ENCODE results near the gene ABCB4. TPM values are rescaled to one million over a fixed set of nuclear protein-coding genes. Genes with fewer than 3 reads are reported as not detected.
"Not testable (repeated sequence)": the region's sequence is repeated elsewhere in the genome, so short reads cannot be mapped to it uniquely, and the experiment has no call there.

ABCB4 gene
- total RNA-seq, 2 experiments from 2014 or later, result 1.2 TPM; not detected in 1

- POLR2A ChIA-PET, result interaction anchor here (1.3 to 1.9 kb wide), 2 partner anchors 9 kb away, joined by 3 to 4 read pairs; no protein-coding TSS in a partner anchor
Measured at GRCh38 chr7:87471473-87471872, 4.0 kb downstream of the ABCB4 start.

GRCh38 chr7:87469204-87469603 lies 6.3 kb downstream of the ABCB4 start:
- POLR2A ChIA-PET; H2AFZ ChIP-seq (ENCODE audit: low read length); H3K9me2 ChIP-seq (ENCODE audit: insufficient read depth, low read length); H3K4me3 ChIP-seq (ENCODE audit: low read depth, low read length, poor library complexity, severe bottlenecking); H3K9me3 ChIP-seq (ENCODE audit: low read length); CTCF ChIA-PET (ENCODE audit: unreplicated experiment); H4K20me1 ChIP-seq (ENCODE audit: insufficient read depth, low read length); DNase-seq (ENCODE audit: low spot score); H3K36me3 ChIP-seq (ENCODE audit: insufficient read depth, low read length); H3K4me2 ChIP-seq (ENCODE audit: low read length); H3K79me2 ChIP-seq (ENCODE audit: insufficient read depth, low read depth, low read length); H3K27ac ChIP-seq (ENCODE audit: low read depth, low read length, poor library complexity, severe bottlenecking); H3K4me1 ChIP-seq (ENCODE audit: insufficient read depth, low read length, poor library complexity, severe bottlenecking); intact Hi-C loops (cut with micrococcal nuclease; ENCODE audit: unreplicated experiment); BruUV-seq (replicated peaks): not testable (repeated sequence)

More at GRCh38 chr7:87471473-87471872, 4.0 kb downstream of the ABCB4 start:
- TF ChIP-seq EZH2phosphoT487 (IDR thresholded peaks at IDR 0.05; ENCODE audit: borderline replicate concordance, low read depth, low read length) (no peak), CTCF (conservative IDR thresholded peaks at IDR 0.05; ENCODE audit: low read length) (no peak)
- intact Hi-C loops (cut with micrococcal nuclease; ENCODE audit: unreplicated experiment), result loop anchor here (5.0 to 10.0 kb wide), 2 partner anchors 319 to 743 kb away; partner anchors contain the start of gene DMTF1
- H3K4me3 ChIP-seq (ENCODE audit: low read depth, low read length, poor library complexity, severe bottlenecking), result no peak overlapping the region
- H3K27ac ChIP-seq (ENCODE audit: low read depth, low read length, poor library complexity, severe bottlenecking), result no peak overlapping the region
- no peak overlapping the region for H2AFZ ChIP-seq (ENCODE audit: low read length)
- H3K79me2 ChIP-seq (ENCODE audit: insufficient read depth, low read depth, low read length), result no peaks in the 10 kb centered on the region
- no peaks in the 10 kb centered on the region for H3K9me2 ChIP-seq (ENCODE audit: insufficient read depth, low read length)
- H4K20me1 ChIP-seq (ENCODE audit: insufficient read depth, low read length), result no peaks in the 10 kb centered on the region
- CTCF ChIA-PET (ENCODE audit: unreplicated experiment), result no interaction called here
- no peaks in the 10 kb centered on the region for H3K9me3 ChIP-seq (ENCODE audit: low read length)
- no TSS peak for BruUV-seq (replicated peaks)
- H3K4me2 ChIP-seq (ENCODE audit: low read length), result no peak overlapping the region
- peaks cover 18% of the 10 kb centered on the region for H3K4me1 ChIP-seq (ENCODE audit: insufficient read depth, low read length, poor library complexity, severe bottlenecking)
- H3K36me3 ChIP-seq (ENCODE audit: insufficient read depth, low read length), result no peaks in the 10 kb centered on the region
- no peak for DNase-seq (ENCODE audit: low spot score)

GRCh38 chr7:87465534-87465880 lies 10.0 kb downstream of the ABCB4 start:
- DNase-seq (ENCODE audit: low spot score); H3K9me2 ChIP-seq (ENCODE audit: insufficient read depth, low read length); H3K4me3 ChIP-seq (ENCODE audit: low read depth, low read length, poor library complexity, severe bottlenecking); BruUV-seq (replicated peaks); H4K20me1 ChIP-seq (ENCODE audit: insufficient read depth, low read length); CTCF ChIA-PET (ENCODE audit: unreplicated experiment); intact Hi-C loops (cut with micrococcal nuclease; ENCODE audit: unreplicated experiment); H3K9me3 ChIP-seq (ENCODE audit: low read length); H3K79me2 ChIP-seq (ENCODE audit: insufficient read depth, low read depth, low read length); H3K27ac ChIP-seq (ENCODE audit: low read depth, low read length, poor library complexity, severe bottlenecking); H3K4me2 ChIP-seq (ENCODE audit: low read length); H3K4me1 ChIP-seq (ENCODE audit: insufficient read depth, low read length, poor library complexity, severe bottlenecking); H3K36me3 ChIP-seq (ENCODE audit: insufficient read depth, low read length); H2AFZ ChIP-seq (ENCODE audit: low read length): not testable (repeated sequence)
- POLR2A ChIA-PET, result interaction anchor here (1.4 kb wide), 1 partner anchor 120 kb away, joined by 5 read pairs; the partner anchor contains the start of gene CROT

- CTCF ChIA-PET (ENCODE audit: unreplicated experiment); H3K4me1 ChIP-seq (ENCODE audit: insufficient read depth, low read length, poor library complexity, severe bottlenecking); H3K4me2 ChIP-seq (ENCODE audit: low read length); H3K36me3 ChIP-seq (ENCODE audit: insufficient read depth, low read length); DNase-seq (ENCODE audit: low spot score); H3K79me2 ChIP-seq (ENCODE audit: insufficient read depth, low read depth, low read length); H3K9me3 ChIP-seq (ENCODE audit: low read length); H4K20me1 ChIP-seq (ENCODE audit: insufficient read depth, low read length); intact Hi-C loops (cut with micrococcal nuclease; ENCODE audit: unreplicated experiment); H3K9me2 ChIP-seq (ENCODE audit: insufficient read depth, low read length); H2AFZ ChIP-seq (ENCODE audit: low read length); H3K4me3 ChIP-seq (ENCODE audit: low read depth, low read length, poor library complexity, severe bottlenecking); H3K27ac ChIP-seq (ENCODE audit: low read depth, low read length, poor library complexity, severe bottlenecking); BruUV-seq (replicated peaks): not testable (repeated sequence)
- POLR2A ChIA-PET, result interaction anchor here (0.6 to 1.4 kb wide), 3 partner anchors 10 to 120 kb away, joined by 3 to 5 read pairs (median 3); partner anchors contain the start of gene CROT
Measured at GRCh38 chr7:87464830-87465533, 10.5 kb downstream of the ABCB4 start.
